Activated CD4-positive, alpha-beta memory T cell treated with anti-CD3 and anti-CD28 coated beads for 36 hours (primary cell): ENCODE measurements around the gene DPY19L2. TPM values are rescaled to one million over a fixed set of nuclear protein-coding genes. Genes with fewer than 3 reads are reported as not detected.
"Not testable (repeated sequence)": the region's sequence is repeated elsewhere in the genome, so short reads cannot be mapped to it uniquely, and the experiment has no call there.

Source experiments
- CTCF ChIA-PET: fragments of 350-600 bp; sonication (Branson Sonifier 250); formaldehyde crosslinking; loops from one replicate; lab custom pipeline; 2021; ENCODE audit warnings: antibody characterized with exemption, inconsistent platforms; lab: Charles Lee
- POLR2A ChIA-PET: fragments of 350-600 bp; sonication (Branson Sonifier 250); formaldehyde crosslinking; loops from one replicate; lab custom pipeline; 2021; ENCODE audit warnings: antibody characterized with exemption; lab: Charles Lee
- DNase-seq: peaks from one replicate; pipeline ENCODE4 v3.0.0-alpha.2; 2020
- H3K27ac Mint-ChIP-seq: one replicate; pipeline ENCODE4 v1.8.0; 2021; ENCODE audit warnings: mixed read lengths
- H3K27me3 Mint-ChIP-seq: one replicate; pipeline ENCODE4 v1.8.0; 2021; ENCODE audit warnings: mixed read lengths
- H3K36me3 Mint-ChIP-seq: one replicate; pipeline ENCODE4 v1.8.0; 2021; ENCODE audit warnings: mixed read lengths
- H3K4me1 Mint-ChIP-seq: one replicate; pipeline ENCODE4 v1.8.0; 2021; ENCODE audit warnings: low read depth, mixed read lengths
- H3K4me3 Mint-ChIP-seq: one replicate; pipeline ENCODE4 v1.8.0; 2021; ENCODE audit warnings: mild to moderate bottlenecking, mixed read lengths
- H3K9me3 Mint-ChIP-seq: one replicate; pipeline ENCODE4 v1.8.0; 2021; ENCODE audit warnings: mixed read lengths
- intact Hi-C: fragments of 100-400 bp; cut with micrococcal nuclease; formaldehyde crosslinking; loops from one replicate; pipeline ENCODE4 v1.15.1; 2023
- total RNA-seq, 2 experiments: library from RNA; stranded (reverse); gene quantifications; one replicate each; pipeline ENCODE4 v1.2.3, GENCODE V29; 2021

Gene DPY19L2
- total RNA-seq, 2 experiments from 2014 or later: 0.34 to 0.67 TPM

DNA sequence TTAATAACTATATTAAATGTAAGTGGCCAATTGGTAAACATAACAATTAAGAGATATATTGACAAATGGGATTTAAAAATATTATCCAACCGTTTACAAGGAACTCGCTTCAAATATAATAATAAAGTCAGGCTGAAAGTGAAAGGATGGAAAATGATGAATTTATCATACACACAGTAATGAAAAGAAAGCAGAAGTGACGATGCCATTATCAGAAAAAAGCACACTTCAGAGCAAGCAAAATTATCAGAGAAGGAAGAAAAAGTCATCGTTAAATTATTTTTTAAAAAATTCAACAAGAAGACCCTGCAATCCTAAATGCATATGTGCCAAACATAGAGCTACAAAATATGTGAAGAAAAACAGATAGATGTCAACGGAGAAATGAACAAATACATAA, 13.8 kb downstream of the DPY19L2 start:
- H3K27me3 Mint-ChIP-seq, H3K36me3 Mint-ChIP-seq, H3K9me3 Mint-ChIP-seq, POLR2A ChIA-PET, DNase-seq, H3K4me1 Mint-ChIP-seq, CTCF ChIA-PET, H3K27ac Mint-ChIP-seq, intact Hi-C loops, H3K4me3 Mint-ChIP-seq: not testable (repeated sequence)

DNA sequence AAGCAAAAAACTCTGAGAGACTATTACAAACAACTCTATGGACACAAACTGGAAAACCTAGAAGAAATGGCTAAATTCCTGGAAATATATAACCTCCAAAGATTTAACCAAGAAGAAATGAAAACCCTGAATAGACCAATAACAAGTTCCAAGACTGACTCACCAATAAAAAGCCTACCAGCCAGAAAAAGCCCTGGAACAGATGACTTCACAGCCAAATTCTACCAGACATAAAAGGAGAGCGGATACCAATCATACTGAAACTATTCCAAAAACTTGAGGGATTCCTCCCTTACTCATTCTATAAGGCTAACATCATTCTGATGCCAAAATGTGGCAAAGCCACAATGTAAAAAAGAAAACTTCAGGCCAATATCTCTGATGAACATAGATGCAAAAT, 18.8 kb downstream of the DPY19L2 start:
- POLR2A ChIA-PET, H3K27me3 Mint-ChIP-seq, H3K36me3 Mint-ChIP-seq, intact Hi-C loops, H3K4me3 Mint-ChIP-seq, H3K27ac Mint-ChIP-seq, H3K9me3 Mint-ChIP-seq, H3K4me1 Mint-ChIP-seq, CTCF ChIA-PET, DNase-seq: not testable (repeated sequence)

GRCh38 chr12:63643381-63644140, 24.7 kb downstream of the DPY19L2 start:
- H3K4me1 Mint-ChIP-seq, DNase-seq, H3K27ac Mint-ChIP-seq, H3K9me3 Mint-ChIP-seq, H3K27me3 Mint-ChIP-seq, POLR2A ChIA-PET, intact Hi-C loops, H3K36me3 Mint-ChIP-seq, CTCF ChIA-PET, H3K4me3 Mint-ChIP-seq: not testable (repeated sequence)

DNA sequence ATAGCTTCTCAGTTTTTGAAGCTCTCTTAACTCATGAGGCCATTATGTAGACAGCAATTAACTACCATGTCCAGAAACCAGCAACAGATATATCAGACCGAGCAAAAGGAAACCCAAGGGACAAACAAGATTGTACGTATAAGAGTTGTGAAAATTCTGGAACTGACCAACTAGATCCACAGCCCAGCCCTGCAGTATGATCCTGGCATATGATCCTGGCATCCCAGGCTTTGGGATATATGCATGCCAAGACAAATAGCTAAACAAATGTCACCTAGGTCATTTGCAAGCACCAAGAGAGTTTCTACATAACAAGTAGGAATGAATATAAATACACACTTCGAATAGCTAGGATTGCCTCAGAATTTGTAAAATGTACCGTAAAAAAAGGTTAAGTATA, 44.0 kb downstream of the DPY19L2 start:
- H3K27me3 Mint-ChIP-seq, DNase-seq, H3K4me3 Mint-ChIP-seq, POLR2A ChIA-PET, H3K9me3 Mint-ChIP-seq, CTCF ChIA-PET, H3K4me1 Mint-ChIP-seq, H3K36me3 Mint-ChIP-seq, H3K27ac Mint-ChIP-seq, intact Hi-C loops: not testable (repeated sequence)

DNA sequence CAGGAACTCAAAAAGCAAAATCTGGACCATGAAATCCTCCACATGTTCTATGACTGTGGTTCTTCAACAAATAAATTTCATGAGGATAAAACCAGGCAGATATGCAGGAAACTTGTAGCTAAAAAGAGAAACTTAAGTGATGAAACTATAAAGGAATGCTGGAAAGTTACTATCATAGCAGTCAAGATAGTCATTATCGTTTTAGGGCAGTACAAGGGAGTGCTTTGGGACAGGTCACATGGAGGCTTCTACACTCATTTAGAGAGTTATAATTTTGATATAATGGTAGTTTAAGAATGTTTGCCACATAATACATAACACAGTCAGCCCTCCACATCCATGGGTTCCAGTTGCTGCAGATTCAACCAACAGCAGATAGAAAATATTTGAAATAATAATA, 52.7 kb downstream of the DPY19L2 start:
- CTCF ChIA-PET, H3K36me3 Mint-ChIP-seq, POLR2A ChIA-PET, DNase-seq, H3K4me1 Mint-ChIP-seq, H3K4me3 Mint-ChIP-seq, H3K27ac Mint-ChIP-seq, H3K9me3 Mint-ChIP-seq, H3K27me3 Mint-ChIP-seq, intact Hi-C loops: not testable (repeated sequence)

GRCh38 chr12:63611285-63611684, 57.0 kb downstream of the DPY19L2 start:
- POLR2A ChIA-PET, CTCF ChIA-PET: not testable (repeated sequence)

GRCh38 chr12:63609281-63609680, 59.0 kb downstream of the DPY19L2 start:
- H3K36me3 Mint-ChIP-seq, H3K4me1 Mint-ChIP-seq, intact Hi-C loops, H3K27ac Mint-ChIP-seq, DNase-seq, H3K9me3 Mint-ChIP-seq, H3K27me3 Mint-ChIP-seq, CTCF ChIA-PET, POLR2A ChIA-PET, H3K4me3 Mint-ChIP-seq: not testable (repeated sequence)

More at GRCh38 chr12:63611285-63611684, 57.0 kb downstream of the DPY19L2 start:
- H3K27ac Mint-ChIP-seq, H3K4me1 Mint-ChIP-seq, H3K27me3 Mint-ChIP-seq, H3K4me3 Mint-ChIP-seq, DNase-seq, intact Hi-C loops, H3K36me3 Mint-ChIP-seq, H3K9me3 Mint-ChIP-seq: not testable (repeated sequence)

- H3K9me3 Mint-ChIP-seq, DNase-seq, H3K4me1 Mint-ChIP-seq, H3K4me3 Mint-ChIP-seq, H3K27ac Mint-ChIP-seq, CTCF ChIA-PET, H3K27me3 Mint-ChIP-seq, intact Hi-C loops, H3K36me3 Mint-ChIP-seq, POLR2A ChIA-PET: not testable (repeated sequence)
Observed at GRCh38 chr12:63604985-63605384, 63.3 kb downstream of the DPY19L2 start.

GRCh38 chr12:63594828-63595227, 73.5 kb downstream of the DPY19L2 start:
- H3K36me3 Mint-ChIP-seq, H3K27ac Mint-ChIP-seq, CTCF ChIA-PET, H3K27me3 Mint-ChIP-seq, H3K9me3 Mint-ChIP-seq, H3K4me3 Mint-ChIP-seq, DNase-seq, H3K4me1 Mint-ChIP-seq, POLR2A ChIA-PET, intact Hi-C loops: not testable (repeated sequence)

- H3K9me3 Mint-ChIP-seq, intact Hi-C loops, CTCF ChIA-PET, H3K4me1 Mint-ChIP-seq, DNase-seq, H3K4me3 Mint-ChIP-seq, H3K27ac Mint-ChIP-seq, POLR2A ChIA-PET, H3K36me3 Mint-ChIP-seq, H3K27me3 Mint-ChIP-seq: not testable (repeated sequence)
Observed at GRCh38 chr12:63584426-63584825, 83.9 kb downstream of the DPY19L2 start.

GRCh38 chr12:63583289-63583688, 85.0 kb downstream of the DPY19L2 start:
- DNase-seq, H3K27ac Mint-ChIP-seq, intact Hi-C loops, H3K36me3 Mint-ChIP-seq, CTCF ChIA-PET, H3K9me3 Mint-ChIP-seq, H3K27me3 Mint-ChIP-seq, H3K4me3 Mint-ChIP-seq, H3K4me1 Mint-ChIP-seq, POLR2A ChIA-PET: not testable (repeated sequence)

DNA sequence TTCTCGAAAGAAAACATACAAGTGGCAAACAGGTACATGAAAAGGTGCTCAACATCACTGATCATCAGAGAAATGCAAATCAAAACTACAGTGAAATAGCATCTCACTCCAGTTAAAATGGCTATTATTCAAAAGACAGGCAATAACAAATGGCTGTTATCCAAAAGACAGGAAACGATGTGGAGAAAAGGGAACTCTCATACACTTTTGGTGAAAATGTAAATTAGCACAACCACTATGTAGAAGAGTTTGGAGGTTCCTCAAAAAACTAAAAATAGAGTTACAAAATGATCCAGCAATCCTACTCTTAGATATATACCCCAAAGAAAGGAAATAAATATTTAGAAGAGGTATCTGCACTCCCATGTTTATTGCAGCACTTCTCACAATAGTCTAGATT, 90.7 kb downstream of the DPY19L2 start:
- H3K36me3 Mint-ChIP-seq, DNase-seq, H3K9me3 Mint-ChIP-seq, CTCF ChIA-PET, H3K27me3 Mint-ChIP-seq, H3K4me3 Mint-ChIP-seq, POLR2A ChIA-PET, H3K4me1 Mint-ChIP-seq, H3K27ac Mint-ChIP-seq, intact Hi-C loops: not testable (repeated sequence)

DNA sequence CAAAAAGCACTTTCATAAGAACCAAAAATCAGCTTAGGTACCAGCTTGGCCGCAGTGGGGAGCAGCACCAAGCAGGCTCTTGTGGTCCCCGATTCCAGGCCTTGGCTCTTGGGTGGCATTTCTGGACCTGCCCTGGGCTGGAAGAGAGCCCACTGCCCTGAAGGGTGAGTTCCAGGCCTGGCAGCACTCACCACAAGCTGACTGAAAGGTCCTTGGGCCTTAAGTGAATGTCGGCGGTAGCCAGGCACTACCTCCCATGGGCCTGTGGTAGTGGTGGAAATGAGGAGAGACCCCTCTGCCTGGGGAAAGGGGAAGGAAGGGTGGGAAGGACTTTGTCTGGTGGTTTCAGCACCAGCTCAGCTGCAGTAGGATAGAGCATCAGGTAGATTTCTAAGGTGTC, 96.3 kb downstream of the DPY19L2 start:
- H3K4me1 Mint-ChIP-seq, H3K27ac Mint-ChIP-seq, intact Hi-C loops, DNase-seq, H3K4me3 Mint-ChIP-seq, H3K9me3 Mint-ChIP-seq, CTCF ChIA-PET, POLR2A ChIA-PET, H3K36me3 Mint-ChIP-seq, H3K27me3 Mint-ChIP-seq: not testable (repeated sequence)
